Hepatocyte (in vitro differentiated cells): ENCODE results near the gene ATP4A. TPM values are rescaled to one million over a fixed set of nuclear protein-coding genes. Genes with fewer than 3 reads are reported as not detected.

Source experiments
- DNase-seq: peaks from one replicate; pipeline ENCODE4 v3.0.0-alpha.2; 2016; ENCODE audit warnings: low spot score
- H2AFZ ChIP-seq: fragments of 200-600 bp; sonication (generic); 2 replicates; pipeline ENCODE4 v1.6.0; 2016; ENCODE audit warnings: antibody characterized with exemption, mild to moderate bottlenecking
- H3K27ac ChIP-seq: fragments of 200-600 bp; sonication (generic); 2 replicates; pipeline ENCODE4 v1.5.1; 2016; ENCODE audit warnings: mild to moderate bottlenecking
- H3K27me3 ChIP-seq: fragments of 200-600 bp; sonication (generic); 2 replicates; pipeline ENCODE4 v1.6.1; 2016
- H3K36me3 ChIP-seq: fragments of 200-600 bp; sonication (generic); replicated peaks from 2 replicates; pipeline ENCODE4 v1.5.1; 2016; ENCODE audit warnings: low read depth; ENCODE audit not compliant: insufficient read depth
- H3K4me1 ChIP-seq: fragments of 200-600 bp; sonication (generic); 2 replicates; pipeline ENCODE4 v1.5.1; 2016; ENCODE audit warnings: mild to moderate bottlenecking, moderate library complexity; ENCODE audit not compliant: insufficient read depth
- H3K4me2 ChIP-seq: fragments of 200-600 bp; sonication (generic); 2 replicates; pipeline ENCODE4 v1.6.0; 2016
- H3K4me3 ChIP-seq: fragments of 200-600 bp; sonication (generic); 2 replicates; pipeline ENCODE4 v1.5.1; 2016; ENCODE audit warnings: mild to moderate bottlenecking
- H3K79me2 ChIP-seq: fragments of 200-600 bp; sonication (generic); 2 replicates; pipeline ENCODE4 v1.6.0; 2017; ENCODE audit warnings: mild to moderate bottlenecking
- H3K9me2 ChIP-seq: fragments of 200-600 bp; sonication (generic); replicated peaks from 2 replicates; pipeline ENCODE4 v1.6.0; 2017; ENCODE audit warnings: mild to moderate bottlenecking; ENCODE audit not compliant: insufficient read depth
- H3K9me3 ChIP-seq: fragments of 200-600 bp; sonication (generic); 2 replicates; pipeline ENCODE4 v1.5.1; 2016; ENCODE audit warnings: low read depth, mild to moderate bottlenecking
- H4K20me1 ChIP-seq: fragments of 200-600 bp; sonication (generic); 2 replicates; pipeline ENCODE4 v1.6.0; 2016; ENCODE audit warnings: mild to moderate bottlenecking; ENCODE audit not compliant: insufficient read depth, poor library complexity, severe bottlenecking
- CTCF ChIP-seq: fragments of 200-600 bp; sonication (generic); IDR thresholded peaks from 2 replicates; pipeline ENCODE4 v1.5.1; 2016; ENCODE audit warnings: antibody characterized with exemption, mild to moderate bottlenecking; ENCODE audit not compliant: poor library complexity
- EZH2 ChIP-seq: fragments of 200-600 bp; sonication (generic); IDR thresholded peaks from 2 replicates; pipeline ENCODE4 v1.6.1; 2016; ENCODE audit warnings: antibody characterized with exemption, mild to moderate bottlenecking, borderline replicate concordance
- EZH2phosphoT487 ChIP-seq: fragments of 200-600 bp; sonication (generic); IDR thresholded peaks from one replicate; pipeline ENCODE4 v1.6.1; 2018; ENCODE audit warnings: antibody characterized with exemption, mild to moderate bottlenecking, low read depth, moderate library complexity; ENCODE audit not compliant: unreplicated experiment, severe bottlenecking
- WGBS: methylation state at CpG from one replicate; pipeline ENCODE4 v1.1.6; 2016; ENCODE audit warnings: low lambda C conversion rate; ENCODE audit errors: missing lambda C conversion rate; 5-methylcytosine and 5-hydroxymethylcytosine counted together
- polyA plus RNA-seq: library from polyadenylated mRNA; unstranded; fragments of >200 nt; fragmentation: Nextera tagmentation; extraction: Ambion mirVana; gene quantifications from 2 replicates; pipeline ENCODE4 v1.2.1, GENCODE V29; 2016
- total RNA-seq: library from RNA; depleted of rRNA; stranded (reverse); fragments of >200 nt; gene quantifications from 2 replicates; pipeline ENCODE4 v1.2.3, GENCODE V29; 2014

The ATP4A gene
- total and polyA plus RNA-seq, 2 experiments from 2014 or later: 3.5 to 5.0 TPM

- Histone ChIP-seq H3K27me3 (no peaks in the 10 kb centered on the region), H3K36me3 (no peaks in the 10 kb centered on the region)
Measured at GRCh38 chr19:35500611-35501010, 62.8 kb downstream of the ATP4A start.

More at GRCh38 chr19:35500611-35501010, 62.8 kb downstream of the ATP4A start:
- WGBS: 93% methylated on average over 10 of the region's 10 CpGs
- Histone ChIP-seq H2AFZ (no peak overlapping the region), H4K20me1 (no peaks in the 10 kb centered on the region), H3K79me2 (no peaks in the 10 kb centered on the region), H3K27ac (no peak overlapping the region), H3K9me3 (no peaks in the 10 kb centered on the region), H3K4me1 (peaks cover 6% of the 10 kb centered on the region), H3K4me2 (no peak overlapping the region), H3K9me2 (no peaks in the 10 kb centered on the region), H3K4me3 (no peak overlapping the region)
- no peak for DNase-seq
- no peak for TF ChIP-seq EZH2phosphoT487
- no peak for TF ChIP-seq CTCF
- no peak for TF ChIP-seq EZH2

Other genes with a start within 250 kb of the ATP4A start
- 1.6 and 3.5 TPM in 2 replicates for gene CD22, start 234.5 kb downstream of the ATP4A start, total RNA-seq
- 1.9 TPM in 1 of 2 replicates, not detected in the other for gene CD22, start 234.5 kb downstream of the ATP4A start, polyA plus RNA-seq
- not detected in 2 replicates for gene FFAR1, start 215.8 kb downstream of the ATP4A start, total RNA-seq
- not detected in 2 replicates for gene FFAR1, start 215.8 kb downstream of the ATP4A start, polyA plus RNA-seq
- 0.80 and 1.6 TPM in 2 replicates for gene FFAR3, start 205.2 kb downstream of the ATP4A start, total RNA-seq
- gene FFAR3, start 205.2 kb downstream of the ATP4A start, polyA plus RNA-seq: 2.4 TPM in 1 of 2 replicates, not detected in the other
- gene GPR42, start 192.6 kb downstream of the ATP4A start, total RNA-seq: not detected in 2 replicates
- gene GPR42, start 192.6 kb downstream of the ATP4A start, polyA plus RNA-seq: 0.17 TPM in 1 of 2 replicates, not detected in the other
- gene FFAR2, start 115.4 kb downstream of the ATP4A start, total RNA-seq: 0.16 and 0.20 TPM in 2 replicates
- gene FFAR2, start 115.4 kb downstream of the ATP4A start, polyA plus RNA-seq: 0.64 TPM in 1 of 2 replicates, not detected in the other
- gene KRTDAP, start 73.2 kb downstream of the ATP4A start, total RNA-seq: 1.6 and 2.7 TPM in 2 replicates
- gene KRTDAP, start 73.2 kb downstream of the ATP4A start, polyA plus RNA-seq: 0.97 and 1.6 TPM in 2 replicates
- gene DMKN, start 50.0 kb downstream of the ATP4A start, total RNA-seq: 57.0 and 64.1 TPM in 2 replicates
- gene DMKN, start 50.0 kb downstream of the ATP4A start, polyA plus RNA-seq: 99.5 and 111 TPM in 2 replicates
- 0.40 TPM in 1 of 2 replicates, not detected in the other for gene SBSN, start 35.3 kb downstream of the ATP4A start, total RNA-seq
- 0.19 and 0.66 TPM in 2 replicates for gene SBSN, start 35.3 kb downstream of the ATP4A start, polyA plus RNA-seq
- gene GAPDHS, start 30.2 kb downstream of the ATP4A start, total RNA-seq: not detected in 2 replicates
- gene GAPDHS, start 30.2 kb downstream of the ATP4A start, polyA plus RNA-seq: not detected in 2 replicates
- 115 and 133 TPM in 2 replicates for gene TMEM147, start 18.0 kb downstream of the ATP4A start, total RNA-seq
- gene TMEM147, start 18.0 kb downstream of the ATP4A start, polyA plus RNA-seq: 287 and 288 TPM in 2 replicates
- not detected in 2 replicates for gene PMIS2, start 22.5 kb upstream of the ATP4A start, total RNA-seq
- not detected in 2 replicates for gene PMIS2, start 22.5 kb upstream of the ATP4A start, polyA plus RNA-seq
- gene HAUS5, start 49.1 kb upstream of the ATP4A start, total RNA-seq: 4.9 and 6.3 TPM in 2 replicates
- 12.6 and 15.4 TPM in 2 replicates for gene HAUS5, start 49.1 kb upstream of the ATP4A start, polyA plus RNA-seq
- 43.3 and 43.6 TPM in 2 replicates for gene RBM42, start 65.4 kb upstream of the ATP4A start, total RNA-seq
- 113 and 125 TPM in 2 replicates for gene RBM42, start 65.4 kb upstream of the ATP4A start, polyA plus RNA-seq
- gene ETV2, start 78.1 kb upstream of the ATP4A start, total RNA-seq: 1.0 and 1.4 TPM in 2 replicates
- 0.79 and 3.5 TPM in 2 replicates for gene ETV2, start 78.1 kb upstream of the ATP4A start, polyA plus RNA-seq
- 586 and 603 TPM in 2 replicates for gene COX6B1, start 84.7 kb upstream of the ATP4A start, total RNA-seq
- gene COX6B1, start 84.7 kb upstream of the ATP4A start, polyA plus RNA-seq: 635 and 692 TPM in 2 replicates
- gene UPK1A, start 102.9 kb upstream of the ATP4A start, total RNA-seq: 3.6 and 7.8 TPM in 2 replicates
- 19.6 and 27.5 TPM in 2 replicates for gene UPK1A, start 102.9 kb upstream of the ATP4A start, polyA plus RNA-seq
- gene ZBTB32, start 140.9 kb upstream of the ATP4A start, total RNA-seq: not detected in 2 replicates
- 0.11 and 0.80 TPM in 2 replicates for gene ZBTB32, start 140.9 kb upstream of the ATP4A start, polyA plus RNA-seq
- 6.9 and 12.8 TPM in 2 replicates for gene KMT2B, start 154.3 kb upstream of the ATP4A start, total RNA-seq
- 9.3 and 10.7 TPM in 2 replicates for gene KMT2B, start 154.3 kb upstream of the ATP4A start, polyA plus RNA-seq
- gene IGFLR1, start 178.8 kb upstream of the ATP4A start, total RNA-seq: 3.6 and 5.6 TPM in 2 replicates
- gene IGFLR1, start 178.8 kb upstream of the ATP4A start, polyA plus RNA-seq: 4.5 and 4.6 TPM in 2 replicates
- 11.4 and 27.4 TPM in 2 replicates for gene U2AF1L4, start 181.8 kb upstream of the ATP4A start, total RNA-seq
- gene U2AF1L4, start 181.8 kb upstream of the ATP4A start, polyA plus RNA-seq: 60.7 and 76.0 TPM in 2 replicates
- 24.8 and 39.1 TPM in 2 replicates for gene PSENEN, start 182.0 kb upstream of the ATP4A start, total RNA-seq
- gene PSENEN, start 182.0 kb upstream of the ATP4A start, polyA plus RNA-seq: 106 and 127 TPM in 2 replicates
- gene LIN37, start 184.9 kb upstream of the ATP4A start, total RNA-seq: 7.9 and 12.0 TPM in 2 replicates
- gene LIN37, start 184.9 kb upstream of the ATP4A start, polyA plus RNA-seq: 13.6 and 17.6 TPM in 2 replicates
- 7.1 and 14.2 TPM in 2 replicates for gene HSPB6, start 193.4 kb upstream of the ATP4A start, total RNA-seq
- gene HSPB6, start 193.4 kb upstream of the ATP4A start, polyA plus RNA-seq: 235 and 240 TPM in 2 replicates
- 3.7 and 12.2 TPM in 2 replicates for gene PROSER3, start 194.5 kb upstream of the ATP4A start, total RNA-seq
- 26.5 and 30.7 TPM in 2 replicates for gene PROSER3, start 194.5 kb upstream of the ATP4A start, polyA plus RNA-seq
- 0.84 and 6.7 TPM in 2 replicates for gene ARHGAP33, start 211.9 kb upstream of the ATP4A start, total RNA-seq
- gene ARHGAP33, start 211.9 kb upstream of the ATP4A start, polyA plus RNA-seq: 7.9 and 11.4 TPM in 2 replicates
- 5.1 and 6.8 TPM in 2 replicates for gene PRODH2, start 249.2 kb upstream of the ATP4A start, total RNA-seq
- gene PRODH2, start 249.2 kb upstream of the ATP4A start, polyA plus RNA-seq: 7.1 and 13.9 TPM in 2 replicates